HepG2 (cell line): ENCODE data around the gene PCCB. TPM values are rescaled to one million over a fixed set of nuclear protein-coding genes. Genes with fewer than 3 reads are reported as not detected.

Source experiments
- CEBPB ChIP-seq: IDR thresholded peaks from 2 replicates; pipeline ENCODE4 v1.6.1; 2011; ENCODE audit warnings: low read depth, low read length, improper control_type of control experiment, borderline replicate concordance
- FOXK2 ChIP-seq: fragments of 450-650 bp; IDR thresholded peaks from 2 replicates; pipeline ENCODE4 v1.6.1; 2016
- HMGA1 ChIP-seq: sonication (generic); formaldehyde crosslinking; conservative IDR thresholded peaks from 2 replicates; pipeline ENCODE4 v1.4.0; 2020; ENCODE audit warnings: missing genetic modification reagents
- HOXA9 ChIP-seq: sonication (generic); formaldehyde crosslinking; IDR thresholded peaks from 2 replicates; pipeline ENCODE4 v1.8.1; 2022; ENCODE audit warnings: missing genetic modification reagents, mild to moderate bottlenecking, moderate library complexity, borderline replicate concordance
- MBD4 ChIP-seq: IDR thresholded peaks from 2 replicates; pipeline ENCODE4 v1.6.1; 2012; ENCODE audit warnings: low read length, inconsistent platforms, borderline replicate concordance
- NBN ChIP-seq: fragments of 450-650 bp; conservative IDR thresholded peaks from 2 replicates; pipeline ENCODE4 v1.6.1; 2017
- PCBP2 ChIP-seq: fragments of 200-400 bp; formaldehyde crosslinking; optimal IDR thresholded peaks from 2 replicates; pipeline ENCODE3; 2018; ENCODE audit warnings: low read length, low read depth; ENCODE audit not compliant: poor library complexity, severe bottlenecking
- ZNF850 ChIP-seq: sonication (generic); formaldehyde crosslinking; conservative IDR thresholded peaks from 2 replicates; pipeline ENCODE4 v1.9.0; 2021; ENCODE audit warnings: mild to moderate bottlenecking, missing genetic modification reagents
- ZSCAN22 ChIP-seq: sonication (generic); formaldehyde crosslinking; IDR thresholded peaks from 2 replicates; pipeline ENCODE4 v1.4.0; 2020; ENCODE audit warnings: mild to moderate bottlenecking, missing genetic modification reagents
- polyA plus RNA-seq, 8 experiments: library from polyadenylated mRNA; depleted of rRNA in 3 of 8; stranded (reverse) in 7 of 8; unstranded in 1 of 8; fragments of >200 nt; fragmentation: Illumina TruSeq in 4 of 8; extraction: Trizol in 4 of 8; gene quantifications; 2 replicates each; pipeline versions ENCODE4 v1.2.1 to v1.2.3, GENCODE V29; 2011 to 2016; ENCODE audit warnings: low read depth in 4 of 8, missing spikeins in 1 of 8, mixed read lengths in 1 of 8; ENCODE audit not compliant: insufficient read depth in 1 of 8
- total RNA-seq, 5 experiments: library from RNA; depleted of rRNA; stranded (reverse); fragments of >200 nt; fragmentation: Illumina TruSeq; extraction: Trizol; gene quantifications; 2 replicates each; pipeline ENCODE4 v1.2.3, GENCODE V29; 2016; ENCODE audit warnings: low read depth in 1 of 5
- TF ChIP-seq, protein P1 (sequence below): sonication (generic); formaldehyde crosslinking; IDR thresholded peaks from 2 replicates; pipeline ENCODE4 v1.5.1; 2020; ENCODE audit warnings: missing genetic modification reagents, mild to moderate bottlenecking, borderline replicate concordance
- TF ChIP-seq, protein P2 (sequence below): sonication (generic); formaldehyde crosslinking; IDR thresholded peaks from 2 replicates; pipeline ENCODE4 v1.4.0; 2020; ENCODE audit warnings: mild to moderate bottlenecking, missing genetic modification reagents
- TF ChIP-seq, protein P3 (sequence below): sonication (generic); formaldehyde crosslinking; IDR thresholded peaks from 2 replicates; pipeline ENCODE4 v1.4.0; 2020; ENCODE audit warnings: missing genetic modification reagents, mild to moderate bottlenecking, borderline replicate concordance
- TF ChIP-seq, protein P4 (sequence below): sonication (generic); formaldehyde crosslinking; IDR thresholded peaks from 2 replicates; pipeline ENCODE4 v1.4.0; 2020; ENCODE audit warnings: missing genetic modification reagents

PCCB gene
- total and polyA plus RNA-seq, 2 of the 13 experiments (the other 11 are each of a cell fraction or from before 2014, with no cell fraction given) = 84.1 to 88.7 TPM

DNA sequence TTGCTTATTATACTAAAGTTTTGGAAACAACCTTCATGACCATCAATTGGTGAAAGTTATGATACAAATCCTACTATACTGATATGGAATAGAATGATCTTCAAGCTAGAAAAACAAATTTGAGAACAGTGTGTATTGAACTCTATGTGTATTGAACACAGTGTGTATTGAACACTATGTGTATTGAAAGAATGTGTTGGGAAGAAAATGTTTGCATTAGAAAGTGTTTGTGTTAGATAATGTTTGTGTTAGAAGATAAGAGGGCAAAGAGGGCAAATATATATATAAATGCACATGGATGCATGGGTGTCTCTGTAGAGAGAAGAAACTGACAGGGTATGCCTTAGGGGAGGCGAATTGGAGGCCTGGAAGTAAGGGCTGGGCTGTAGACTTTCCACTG lies 42.4 kb downstream of the PCCB start (continued):
- TF ChIP-seq, protein P1, sequence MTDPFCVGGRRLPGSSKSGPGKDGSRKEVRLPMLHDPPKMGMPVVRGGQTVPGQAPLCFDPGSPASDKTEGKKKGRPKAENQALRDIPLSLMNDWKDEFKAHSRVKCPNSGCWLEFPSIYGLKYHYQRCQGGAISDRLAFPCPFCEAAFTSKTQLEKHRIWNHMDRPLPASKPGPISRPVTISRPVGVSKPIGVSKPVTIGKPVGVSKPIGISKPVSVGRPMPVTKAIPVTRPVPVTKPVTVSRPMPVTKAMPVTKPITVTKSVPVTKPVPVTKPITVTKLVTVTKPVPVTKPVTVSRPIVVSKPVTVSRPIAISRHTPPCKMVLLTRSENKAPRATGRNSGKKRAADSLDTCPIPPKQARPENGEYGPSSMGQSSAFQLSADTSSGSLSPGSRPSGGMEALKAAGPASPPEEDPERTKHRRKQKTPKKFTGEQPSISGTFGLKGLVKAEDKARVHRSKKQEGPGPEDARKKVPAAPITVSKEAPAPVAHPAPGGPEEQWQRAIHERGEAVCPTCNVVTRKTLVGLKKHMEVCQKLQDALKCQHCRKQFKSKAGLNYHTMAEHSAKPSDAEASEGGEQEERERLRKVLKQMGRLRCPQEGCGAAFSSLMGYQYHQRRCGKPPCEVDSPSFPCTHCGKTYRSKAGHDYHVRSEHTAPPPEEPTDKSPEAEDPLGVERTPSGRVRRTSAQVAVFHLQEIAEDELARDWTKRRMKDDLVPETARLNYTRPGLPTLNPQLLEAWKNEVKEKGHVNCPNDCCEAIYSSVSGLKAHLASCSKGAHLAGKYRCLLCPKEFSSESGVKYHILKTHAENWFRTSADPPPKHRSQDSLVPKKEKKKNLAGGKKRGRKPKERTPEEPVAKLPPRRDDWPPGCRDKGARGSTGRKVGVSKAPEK (CRISPR knock-in tag) = no peak
- TF ChIP-seq, protein P2, sequence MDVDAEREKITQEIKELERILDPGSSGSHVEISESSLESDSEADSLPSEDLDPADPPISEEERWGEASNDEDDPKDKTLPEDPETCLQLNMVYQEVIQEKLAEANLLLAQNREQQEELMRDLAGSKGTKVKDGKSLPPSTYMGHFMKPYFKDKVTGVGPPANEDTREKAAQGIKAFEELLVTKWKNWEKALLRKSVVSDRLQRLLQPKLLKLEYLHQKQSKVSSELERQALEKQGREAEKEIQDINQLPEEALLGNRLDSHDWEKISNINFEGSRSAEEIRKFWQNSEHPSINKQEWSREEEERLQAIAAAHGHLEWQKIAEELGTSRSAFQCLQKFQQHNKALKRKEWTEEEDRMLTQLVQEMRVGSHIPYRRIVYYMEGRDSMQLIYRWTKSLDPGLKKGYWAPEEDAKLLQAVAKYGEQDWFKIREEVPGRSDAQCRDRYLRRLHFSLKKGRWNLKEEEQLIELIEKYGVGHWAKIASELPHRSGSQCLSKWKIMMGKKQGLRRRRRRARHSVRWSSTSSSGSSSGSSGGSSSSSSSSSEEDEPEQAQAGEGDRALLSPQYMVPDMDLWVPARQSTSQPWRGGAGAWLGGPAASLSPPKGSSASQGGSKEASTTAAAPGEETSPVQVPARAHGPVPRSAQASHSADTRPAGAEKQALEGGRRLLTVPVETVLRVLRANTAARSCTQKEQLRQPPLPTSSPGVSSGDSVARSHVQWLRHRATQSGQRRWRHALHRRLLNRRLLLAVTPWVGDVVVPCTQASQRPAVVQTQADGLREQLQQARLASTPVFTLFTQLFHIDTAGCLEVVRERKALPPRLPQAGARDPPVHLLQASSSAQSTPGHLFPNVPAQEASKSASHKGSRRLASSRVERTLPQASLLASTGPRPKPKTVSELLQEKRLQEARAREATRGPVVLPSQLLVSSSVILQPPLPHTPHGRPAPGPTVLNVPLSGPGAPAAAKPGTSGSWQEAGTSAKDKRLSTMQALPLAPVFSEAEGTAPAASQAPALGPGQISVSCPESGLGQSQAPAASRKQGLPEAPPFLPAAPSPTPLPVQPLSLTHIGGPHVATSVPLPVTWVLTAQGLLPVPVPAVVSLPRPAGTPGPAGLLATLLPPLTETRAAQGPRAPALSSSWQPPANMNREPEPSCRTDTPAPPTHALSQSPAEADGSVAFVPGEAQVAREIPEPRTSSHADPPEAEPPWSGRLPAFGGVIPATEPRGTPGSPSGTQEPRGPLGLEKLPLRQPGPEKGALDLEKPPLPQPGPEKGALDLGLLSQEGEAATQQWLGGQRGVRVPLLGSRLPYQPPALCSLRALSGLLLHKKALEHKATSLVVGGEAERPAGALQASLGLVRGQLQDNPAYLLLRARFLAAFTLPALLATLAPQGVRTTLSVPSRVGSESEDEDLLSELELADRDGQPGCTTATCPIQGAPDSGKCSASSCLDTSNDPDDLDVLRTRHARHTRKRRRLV (CRISPR knock-in tag) = no peak
- TF ChIP-seq, protein P3, sequence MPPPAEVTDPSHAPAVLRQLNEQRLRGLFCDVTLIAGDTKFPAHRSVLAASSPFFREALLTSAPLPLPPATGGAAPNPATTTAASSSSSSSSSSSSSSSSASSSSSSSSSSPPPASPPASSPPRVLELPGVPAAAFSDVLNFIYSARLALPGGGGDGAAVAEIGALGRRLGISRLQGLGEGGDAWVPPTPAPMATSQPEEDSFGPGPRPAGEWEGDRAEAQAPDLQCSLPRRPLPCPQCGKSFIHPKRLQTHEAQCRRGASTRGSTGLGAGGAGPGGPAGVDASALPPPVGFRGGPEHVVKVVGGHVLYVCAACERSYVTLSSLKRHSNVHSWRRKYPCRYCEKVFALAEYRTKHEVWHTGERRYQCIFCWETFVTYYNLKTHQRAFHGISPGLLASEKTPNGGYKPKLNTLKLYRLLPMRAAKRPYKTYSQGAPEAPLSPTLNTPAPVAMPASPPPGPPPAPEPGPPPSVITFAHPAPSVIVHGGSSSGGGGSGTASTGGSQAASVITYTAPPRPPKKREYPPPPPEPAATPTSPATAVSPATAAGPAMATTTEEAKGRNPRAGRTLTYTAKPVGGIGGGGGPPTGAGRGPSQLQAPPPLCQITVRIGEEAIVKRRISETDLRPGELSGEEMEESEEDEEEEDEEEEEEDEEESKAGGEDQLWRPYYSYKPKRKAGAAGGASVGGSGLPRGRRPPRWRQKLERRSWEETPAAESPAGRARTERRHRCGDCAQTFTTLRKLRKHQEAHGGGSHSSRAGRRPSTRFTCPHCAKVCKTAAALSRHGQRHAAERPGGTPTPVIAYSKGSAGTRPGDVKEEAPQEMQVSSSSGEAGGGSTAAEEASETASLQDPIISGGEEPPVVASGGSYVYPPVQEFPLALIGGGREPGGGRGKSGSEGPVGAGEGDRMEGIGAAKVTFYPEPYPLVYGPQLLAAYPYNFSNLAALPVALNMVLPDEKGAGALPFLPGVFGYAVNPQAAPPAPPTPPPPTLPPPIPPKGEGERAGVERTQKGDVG (CRISPR knock-in tag) = no peak
- TF ChIP-seq NBN (no peak), ZSCAN22 (CRISPR knock-in tag) (no peak), HMGA1 (CRISPR knock-in tag) (no peak), CEBPB (no peak), MBD4 (no peak), ZNF850 (CRISPR knock-in tag) (no peak), PCBP2 (no peak), FOXK2 (no peak), HOXA9 (CRISPR knock-in tag) (no peak)
- TF ChIP-seq, protein P4, sequence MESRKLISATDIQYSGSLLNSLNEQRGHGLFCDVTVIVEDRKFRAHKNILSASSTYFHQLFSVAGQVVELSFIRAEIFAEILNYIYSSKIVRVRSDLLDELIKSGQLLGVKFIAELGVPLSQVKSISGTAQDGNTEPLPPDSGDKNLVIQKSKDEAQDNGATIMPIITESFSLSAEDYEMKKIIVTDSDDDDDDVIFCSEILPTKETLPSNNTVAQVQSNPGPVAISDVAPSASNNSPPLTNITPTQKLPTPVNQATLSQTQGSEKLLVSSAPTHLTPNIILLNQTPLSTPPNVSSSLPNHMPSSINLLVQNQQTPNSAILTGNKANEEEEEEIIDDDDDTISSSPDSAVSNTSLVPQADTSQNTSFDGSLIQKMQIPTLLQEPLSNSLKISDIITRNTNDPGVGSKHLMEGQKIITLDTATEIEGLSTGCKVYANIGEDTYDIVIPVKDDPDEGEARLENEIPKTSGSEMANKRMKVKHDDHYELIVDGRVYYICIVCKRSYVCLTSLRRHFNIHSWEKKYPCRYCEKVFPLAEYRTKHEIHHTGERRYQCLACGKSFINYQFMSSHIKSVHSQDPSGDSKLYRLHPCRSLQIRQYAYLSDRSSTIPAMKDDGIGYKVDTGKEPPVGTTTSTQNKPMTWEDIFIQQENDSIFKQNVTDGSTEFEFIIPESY (CRISPR knock-in tag) = no peak
